NCI-H446 treated with DMSO at 0.1 percent for 48 hours (cell line): ENCODE results near the gene ALDH1L1.
"Not testable (repeated sequence)": the region's sequence is repeated elsewhere in the genome, so short reads cannot be mapped to it uniquely, and the experiment has no call there.

Experiments used
- DNase-seq: peaks from one replicate; lab custom pipeline; 2025; lab: John Stamatoyannopoulos, UW

Gene ALDH1L1

GRCh38 chr3:126104742-126105605 lies 75.4 kb downstream of the ALDH1L1 start:
- no peak for DNase-seq

GRCh38 chr3:126104028-126104635 lies 76.3 kb downstream of the ALDH1L1 start:
- no peak for DNase-seq

GRCh38 chr3:126103121-126104027 lies 77.0 kb downstream of the ALDH1L1 start:
- DNase-seq = no peak

- peak; percentile 62 for DNase-seq
These were observed 77.8 kb downstream of the ALDH1L1 start for GRCh38 chr3:126102530-126102951.

- no peak for DNase-seq
These were observed 78.4 kb downstream of the ALDH1L1 start for GRCh38 chr3:126102011-126102410.

GRCh38 chr3:126101521-126101982 lies 78.8 kb downstream of the ALDH1L1 start:
- DNase-seq = no peak

- no peak for DNase-seq
These were observed 79.6 kb downstream of the ALDH1L1 start for GRCh38 chr3:126100634-126101301.

GRCh38 chr3:126100269-126100633 lies 80.1 kb downstream of the ALDH1L1 start:
- DNase-seq = no peak

- no peak for DNase-seq
These were observed 82.0 kb downstream of the ALDH1L1 start for GRCh38 chr3:126098391-126098858.

- DNase-seq = no peak
These were observed 82.6 kb downstream of the ALDH1L1 start for GRCh38 chr3:126097801-126098200.

GRCh38 chr3:126096274-126096673 lies 84.1 kb downstream of the ALDH1L1 start:
- DNase-seq = not testable (repeated sequence)

- not testable (repeated sequence) for DNase-seq
These were observed 88.3 kb downstream of the ALDH1L1 start for GRCh38 chr3:126092128-126092527.

GRCh38 chr3:126087552-126088175 lies 92.7 kb downstream of the ALDH1L1 start:
- no peak for DNase-seq

- DNase-seq = no peak
These were observed 94.5 kb downstream of the ALDH1L1 start for GRCh38 chr3:126085841-126086240.

GRCh38 chr3:126085276-126085675 lies 95.1 kb downstream of the ALDH1L1 start:
- no peak for DNase-seq

- DNase-seq = no peak
These were observed 95.6 kb downstream of the ALDH1L1 start for GRCh38 chr3:126084768-126085180.

GRCh38 chr3:126083913-126084767 lies 96.2 kb downstream of the ALDH1L1 start, which contains the start of gene SLC41A3:
Gene SLC41A3 (minus strand): TSS chr3:126084124. CDS start chr3:126068219, 15,905 bp downstream.
- peak; percentile 61 for DNase-seq

- no peak for DNase-seq
These were observed 96.9 kb downstream of the ALDH1L1 start for GRCh38 chr3:126083511-126083912.

GRCh38 chr3:126083138-126083445 lies 97.3 kb downstream of the ALDH1L1 start:
- no peak for DNase-seq
